ENCODE results near the gene PLCL2.

PLCL2 gene

DNA sequence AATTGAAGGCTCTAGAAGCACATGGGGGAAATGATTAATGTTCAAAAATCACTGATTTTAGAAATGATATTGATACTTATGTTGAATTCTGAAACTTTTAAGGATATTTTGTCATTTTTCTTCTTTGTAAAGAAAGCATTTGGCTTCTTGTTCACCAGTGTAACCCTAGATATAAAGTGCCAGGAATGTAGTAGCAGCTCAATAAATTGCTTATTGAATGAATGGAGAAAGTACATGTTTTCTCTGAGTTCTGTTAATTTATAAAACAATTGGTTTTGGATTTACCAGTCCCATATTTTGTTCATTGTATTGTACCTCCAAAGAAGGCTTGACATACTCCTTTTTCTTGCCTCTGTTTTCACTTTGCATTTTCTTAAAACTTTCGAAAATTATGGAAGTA is 2.4 kb downstream of the PLCL2 start:
- Histone ChIP-seq H3K4me2 (ENCODE audit: low read depth, low read length) (peak overlapping the region; percentile 86), H3K27ac (ENCODE audit: low read length) (peak overlapping the region; percentile 67; the same call in 1 of the 2 replicates), H2AFZ (ENCODE audit: low read length) (no peak overlapping the region), H3K79me2 (ENCODE audit: low read length) (peaks cover 71% of the 10 kb centered on the region), H3K27me3 (replicated peaks; ENCODE audit: insufficient read depth, low read length) (no peaks in the 10 kb centered on the region), H3K36me3 (replicated peaks; ENCODE audit: insufficient read depth, low read length) (no peaks in the 10 kb centered on the region), H3K9ac (ENCODE audit: low read length) (peak overlapping the region; percentile 79; the same call in 1 of the 2 replicates), H3K4me3 (ENCODE audit: low read length) (peak overlapping the region; percentile 98), H3K9me3 (replicated peaks; ENCODE audit: insufficient read depth, low read length) (no peaks in the 10 kb centered on the region), H4K20me1 (ENCODE audit: insufficient read depth, low read length) (no peaks in the 10 kb centered on the region), H3K9me2 (replicated peaks; ENCODE audit: insufficient read depth, low read length) (no peaks in the 10 kb centered on the region), H3F3A (ENCODE audit: insufficient read depth, low read length) (peaks cover 11% of the 10 kb centered on the region), H3K4me1 (ENCODE audit: low read length) (peaks cover 15% of the 10 kb centered on the region)
- TF ChIP-seq, protein P1, sequence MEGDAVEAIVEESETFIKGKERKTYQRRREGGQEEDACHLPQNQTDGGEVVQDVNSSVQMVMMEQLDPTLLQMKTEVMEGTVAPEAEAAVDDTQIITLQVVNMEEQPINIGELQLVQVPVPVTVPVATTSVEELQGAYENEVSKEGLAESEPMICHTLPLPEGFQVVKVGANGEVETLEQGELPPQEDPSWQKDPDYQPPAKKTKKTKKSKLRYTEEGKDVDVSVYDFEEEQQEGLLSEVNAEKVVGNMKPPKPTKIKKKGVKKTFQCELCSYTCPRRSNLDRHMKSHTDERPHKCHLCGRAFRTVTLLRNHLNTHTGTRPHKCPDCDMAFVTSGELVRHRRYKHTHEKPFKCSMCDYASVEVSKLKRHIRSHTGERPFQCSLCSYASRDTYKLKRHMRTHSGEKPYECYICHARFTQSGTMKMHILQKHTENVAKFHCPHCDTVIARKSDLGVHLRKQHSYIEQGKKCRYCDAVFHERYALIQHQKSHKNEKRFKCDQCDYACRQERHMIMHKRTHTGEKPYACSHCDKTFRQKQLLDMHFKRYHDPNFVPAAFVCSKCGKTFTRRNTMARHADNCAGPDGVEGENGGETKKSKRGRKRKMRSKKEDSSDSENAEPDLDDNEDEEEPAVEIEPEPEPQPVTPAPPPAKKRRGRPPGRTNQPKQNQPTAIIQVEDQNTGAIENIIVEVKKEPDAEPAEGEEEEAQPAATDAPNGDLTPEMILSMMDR (IDR thresholded peaks at IDR 0.05; ENCODE audit: low read length), result no peak
- TF ChIP-seq EZH2phosphoT487 (IDR thresholded peaks at IDR 0.05; ENCODE audit: low read length) (no peak), EZH2 (optimal IDR thresholded peaks at IDR 0.05; ENCODE audit: low read depth, low read length) (no peak)
- DNase-seq, result no peak

DNA sequence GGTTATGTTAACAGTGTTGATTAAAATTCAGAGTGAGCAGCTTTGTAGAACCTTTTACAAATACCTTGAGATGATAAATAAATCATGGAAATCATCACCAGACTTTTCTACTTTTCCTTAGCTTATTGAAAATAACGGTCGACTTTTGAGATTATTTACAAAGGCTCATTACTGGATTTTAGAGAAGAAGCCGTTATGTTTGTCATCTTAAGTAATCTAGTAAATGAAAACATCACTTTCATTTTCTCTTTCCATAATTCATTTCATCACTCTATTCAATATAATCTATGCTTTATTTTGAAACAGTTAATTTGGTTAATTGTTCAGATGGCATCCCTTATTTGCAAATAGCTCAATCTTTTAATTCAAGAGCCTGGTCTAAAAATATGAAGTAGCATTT is 3.6 kb downstream of the PLCL2 start:
- Histone ChIP-seq H3K27me3 (replicated peaks; ENCODE audit: insufficient read depth, low read length) (no peaks in the 10 kb centered on the region), H3K4me3 (ENCODE audit: low read length) (peak overlapping the region; percentile 98), H3K27ac (ENCODE audit: low read length) (peak overlapping the region; percentile 3; the same call in 1 of the 2 replicates), H3K4me2 (ENCODE audit: low read depth, low read length) (peak overlapping the region; percentile 86), H2AFZ (ENCODE audit: low read length) (no peak overlapping the region), H3K9me3 (replicated peaks; ENCODE audit: insufficient read depth, low read length) (no peaks in the 10 kb centered on the region), H3F3A (ENCODE audit: insufficient read depth, low read length) (peaks cover 11% of the 10 kb centered on the region), H4K20me1 (ENCODE audit: insufficient read depth, low read length) (no peaks in the 10 kb centered on the region), H3K36me3 (replicated peaks; ENCODE audit: insufficient read depth, low read length) (no peaks in the 10 kb centered on the region), H3K79me2 (ENCODE audit: low read length) (peaks cover 83% of the 10 kb centered on the region), H3K4me1 (ENCODE audit: low read length) (peaks cover 15% of the 10 kb centered on the region), H3K9ac (ENCODE audit: low read length) (peak overlapping the region; percentile 79; the same call in 1 of the 2 replicates), H3K9me2 (replicated peaks; ENCODE audit: insufficient read depth, low read length) (no peaks in the 10 kb centered on the region)
- DNase-seq, result no peak
- TF ChIP-seq, protein P1 (IDR thresholded peaks at IDR 0.05; ENCODE audit: low read length), result no peak
- TF ChIP-seq EZH2phosphoT487 (IDR thresholded peaks at IDR 0.05; ENCODE audit: low read length) (no peak), EZH2 (optimal IDR thresholded peaks at IDR 0.05; ENCODE audit: low read depth, low read length) (no peak)

DNA sequence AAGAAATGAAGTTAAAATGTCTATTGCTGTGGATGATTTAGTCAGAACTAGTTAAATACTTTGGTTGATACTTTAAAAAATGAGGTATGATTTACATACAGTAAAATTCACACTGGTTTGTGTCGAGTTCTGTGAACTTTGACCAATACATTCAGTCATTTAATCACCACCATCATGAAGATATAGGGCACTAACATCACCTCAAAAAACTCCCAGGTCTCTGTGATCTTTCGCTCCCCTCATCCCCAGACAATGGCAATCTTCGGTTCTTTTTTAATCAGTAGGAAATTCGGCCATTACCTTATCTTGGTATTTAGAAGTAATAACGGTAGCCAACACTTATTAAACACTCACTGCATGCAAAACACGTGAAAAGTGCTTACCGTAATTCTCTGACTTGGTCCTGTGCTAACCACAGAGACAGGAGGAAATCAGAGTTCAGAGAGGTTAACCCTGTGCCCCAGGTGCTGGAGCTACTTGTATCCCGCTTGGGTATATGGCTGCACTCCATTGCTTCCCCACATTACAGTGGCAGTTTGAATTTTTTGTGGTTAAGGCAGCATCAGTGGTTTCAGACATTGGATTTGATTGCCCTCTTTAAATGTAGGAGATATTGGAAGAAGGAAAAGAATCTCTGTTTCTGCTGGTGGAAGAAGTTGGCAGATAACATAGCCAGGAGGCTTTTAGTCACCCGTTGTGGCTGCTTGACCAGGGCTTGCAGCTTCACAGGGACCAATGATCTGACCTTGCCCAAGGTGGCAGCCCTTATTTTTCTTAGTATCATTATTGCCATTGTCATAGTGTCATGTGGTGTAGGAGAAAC is 4.2 kb downstream of the PLCL2 start:
- H3K9me2 ChIP-seq (replicated peaks; ENCODE audit: insufficient read depth, low read length), result no peaks in the 10 kb centered on the region
- no peaks in the 10 kb centered on the region for H3K36me3 ChIP-seq (replicated peaks; ENCODE audit: insufficient read depth, low read length)
- no peak overlapping the region for H3K9ac ChIP-seq (ENCODE audit: low read length)
- H3K27ac ChIP-seq (ENCODE audit: low read length), result no peak overlapping the region
- peaks cover 89% of the 10 kb centered on the region for H3K79me2 ChIP-seq (ENCODE audit: low read length)
- DNase-seq, result peak; percentile 76
- no peak overlapping the region for H2AFZ ChIP-seq (ENCODE audit: low read length)
- peaks cover 15% of the 10 kb centered on the region for H3K4me1 ChIP-seq (ENCODE audit: low read length)
- H3K9me3 ChIP-seq (replicated peaks; ENCODE audit: insufficient read depth, low read length), result no peaks in the 10 kb centered on the region
- no peaks in the 10 kb centered on the region for H4K20me1 ChIP-seq (ENCODE audit: insufficient read depth, low read length)
- H3K4me3 ChIP-seq (ENCODE audit: low read length), result peak overlapping the region; percentile 98
- H3K4me2 ChIP-seq (ENCODE audit: low read depth, low read length), result peak overlapping the region; percentile 86
- peaks cover 11% of the 10 kb centered on the region for H3F3A ChIP-seq (ENCODE audit: insufficient read depth, low read length)
- TF ChIP-seq EZH2 (optimal IDR thresholded peaks at IDR 0.05; ENCODE audit: low read depth, low read length) (no peak), EZH2phosphoT487 (IDR thresholded peaks at IDR 0.05; ENCODE audit: low read length) (no peak)
- TF ChIP-seq, protein P1 (IDR thresholded peaks at IDR 0.05; ENCODE audit: low read length), result no peak
- no peaks in the 10 kb centered on the region for H3K27me3 ChIP-seq (replicated peaks; ENCODE audit: insufficient read depth, low read length)
